Mammary microvascular endothelial cell (primary cell): ENCODE data around the gene HLF. TPM values are rescaled to one million over a fixed set of nuclear protein-coding genes. Genes with fewer than 3 reads are reported as not detected.

Source experiments
- total RNA-seq: library from RNA; depleted of rRNA; stranded (reverse); fragments of >200 nt; gene quantifications from 2 replicates; pipeline ENCODE4 v1.2.3, GENCODE V29; 2015

Gene HLF, protein sequence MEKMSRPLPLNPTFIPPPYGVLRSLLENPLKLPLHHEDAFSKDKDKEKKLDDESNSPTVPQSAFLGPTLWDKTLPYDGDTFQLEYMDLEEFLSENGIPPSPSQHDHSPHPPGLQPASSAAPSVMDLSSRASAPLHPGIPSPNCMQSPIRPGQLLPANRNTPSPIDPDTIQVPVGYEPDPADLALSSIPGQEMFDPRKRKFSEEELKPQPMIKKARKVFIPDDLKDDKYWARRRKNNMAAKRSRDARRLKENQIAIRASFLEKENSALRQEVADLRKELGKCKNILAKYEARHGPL
- total RNA-seq: 0.25 TPM in 1 of 2 replicates, not detected in the other

DNA sequence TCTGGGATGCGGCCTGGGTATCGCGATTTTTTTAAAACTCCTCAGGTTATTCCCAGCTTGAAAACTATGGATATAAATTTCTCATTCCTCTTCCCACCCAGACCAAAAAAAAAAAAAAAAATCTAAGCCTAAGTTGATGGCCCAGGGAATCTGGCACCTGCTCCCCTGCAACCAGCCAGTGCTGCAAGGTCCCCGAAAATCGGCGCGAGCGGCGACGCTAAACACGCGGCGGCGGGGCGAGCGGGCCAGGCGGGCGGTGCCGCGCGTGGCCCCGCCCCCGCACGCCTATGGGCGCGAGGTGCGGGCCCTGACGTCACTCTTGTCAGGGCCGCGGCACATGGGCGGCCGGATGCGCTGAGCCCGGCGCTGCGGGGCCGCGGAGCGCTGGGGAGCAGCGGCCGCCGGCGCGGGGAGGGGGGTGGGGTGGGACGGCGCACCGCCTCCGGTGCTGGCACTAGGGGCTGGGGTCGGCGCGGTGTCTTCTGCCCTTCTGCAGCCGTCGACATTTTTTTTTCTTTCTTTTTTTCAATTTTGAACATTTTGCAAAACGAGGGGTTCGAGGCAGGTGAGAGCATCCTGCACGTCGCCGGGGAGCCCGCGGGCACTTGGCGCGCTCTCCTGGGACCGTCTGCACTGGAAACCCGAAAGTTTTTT, at the start of gene HLF:
Gene HLF, plus strand, starts transcription at position 316 of the 654 bp plus-strand sequence. CDS start 525 bp downstream, outside the sequence.

Other genes starting within 250 kb of the HLF start
- gene MMD, start 156.9 kb downstream of the HLF start, total RNA-seq: 17.3 and 19.9 TPM in 2 replicates
- not detected in 2 replicates for gene SMIM36, start 246.5 kb downstream of the HLF start, total RNA-seq